Thymus (tissue), 11 donors: Measurements from ENCODE around the gene HOXA3. TPM values are rescaled to one million over a fixed set of nuclear protein-coding genes. Genes with fewer than 3 reads are reported as not detected.
A peak's percentile ranks its signal among the peaks of the same experiment; 100 is the strongest.

Experiments
- DNase-seq, 9 donors: peaks; one replicate each; pipeline ENCODE4 v3.0.0-alpha.2; 2013; ENCODE audit warnings: low spot score in 9 of 9, low read depth in 6 of 9, missing footprints in 1 of 9
- H3K27ac ChIP-seq, 2 donors: one replicate each; pipeline ENCODE4 v1.5.1; 2013; ENCODE audit warnings: control low read depth in 1 of 2, low read depth in 1 of 2, low read length in 1 of 2, mild to moderate bottlenecking in 1 of 2, moderate library complexity in 1 of 2
- H3K27me3 ChIP-seq, 2 donors: one replicate each; pipeline ENCODE4 v1.5.1; 2013; ENCODE audit warnings: low read length in 1 of 2; ENCODE audit not compliant: control insufficient read depth in 2 of 2, insufficient read depth in 1 of 2
- H3K36me3 ChIP-seq, 2 donors: one replicate each; pipeline ENCODE4 v1.5.1; 2013; ENCODE audit warnings: low read length in 1 of 2, mild to moderate bottlenecking in 1 of 2, moderate library complexity in 1 of 2; ENCODE audit not compliant: control insufficient read depth in 2 of 2, insufficient read depth in 2 of 2
- H3K4me1 ChIP-seq, 2 donors: one replicate each; pipeline ENCODE4 v1.5.1; 2013; ENCODE audit warnings: low read length in 2 of 2; ENCODE audit not compliant: control insufficient read depth in 2 of 2, insufficient read depth in 2 of 2
- H3K4me3 ChIP-seq, 2 donors: one replicate each; pipeline ENCODE4 v1.5.1; 2013; ENCODE audit warnings: low read length in 2 of 2, control low read depth in 1 of 2, mild to moderate bottlenecking in 1 of 2
- H3K9me3 ChIP-seq, 2 donors: one replicate each; pipeline ENCODE4 v1.5.1; 2013; ENCODE audit warnings: low read length in 1 of 2, mild to moderate bottlenecking in 1 of 2; ENCODE audit not compliant: control insufficient read depth in 2 of 2, insufficient read depth in 1 of 2
- WGBS: extraction: QIAGEN DNeasy Blood & Tissue Kit; methylation state at CpG from one replicate; pipeline ENCODE4 v1.1.7; 2013; 5-methylcytosine and 5-hydroxymethylcytosine counted together
- polyA plus RNA-seq: library from polyadenylated mRNA; stranded (reverse); fragments of 200-250 nt; gene quantifications from one replicate; pipeline ENCODE4 v1.2.3, GENCODE V29; 2013
- total RNA-seq: library from RNA; stranded (reverse); fragments of 120-200 nt; gene quantifications from one replicate; pipeline ENCODE4 v1.2.4, GENCODE V29; 2013
- donor health status: healthy.

The HOXA3 gene
- total and polyA plus RNA-seq, 2 donors: 0.80 to 5.5 TPM

DNA sequence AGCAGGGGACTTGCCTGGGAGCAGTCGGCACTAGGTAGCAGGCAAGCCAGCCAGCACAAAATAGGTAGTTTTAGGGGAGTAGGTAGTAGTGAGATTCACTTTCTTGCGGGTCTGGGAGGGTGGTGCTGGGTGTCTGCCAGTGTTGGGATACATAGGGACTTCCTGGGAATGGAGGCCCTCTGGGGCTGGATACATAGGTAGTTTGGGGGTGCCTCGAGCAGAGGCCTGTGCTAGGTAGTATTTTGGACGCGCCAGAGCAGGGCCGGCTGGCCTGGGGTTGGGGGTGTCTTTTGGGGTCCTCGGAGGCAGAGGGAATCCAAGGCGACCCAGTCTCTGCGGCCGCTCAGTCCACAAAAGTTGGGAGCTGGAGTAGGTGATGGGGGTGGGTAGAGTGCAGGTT lies 2.0 kb upstream of the HOXA3 start:
- peaks cover 26 to 59% of the 10 kb centered on the region in 2 donors for H3K4me1 ChIP-seq
- no peaks in the 10 kb centered on the region for H3K36me3 ChIP-seq
- H3K9me3 ChIP-seq: peaks cover 3 to 45% of the 10 kb centered on the region in 2 donors
- H3K27me3 ChIP-seq: peaks cover 94 to 100% of the 10 kb centered on the region in 2 donors
- H3K27ac ChIP-seq: no peak overlapping the region
- 87% methylated on average over 10 of the region's 10 CpGs for WGBS
- DNase-seq: no peak
- H3K4me3 ChIP-seq: no peak overlapping the region

DNA sequence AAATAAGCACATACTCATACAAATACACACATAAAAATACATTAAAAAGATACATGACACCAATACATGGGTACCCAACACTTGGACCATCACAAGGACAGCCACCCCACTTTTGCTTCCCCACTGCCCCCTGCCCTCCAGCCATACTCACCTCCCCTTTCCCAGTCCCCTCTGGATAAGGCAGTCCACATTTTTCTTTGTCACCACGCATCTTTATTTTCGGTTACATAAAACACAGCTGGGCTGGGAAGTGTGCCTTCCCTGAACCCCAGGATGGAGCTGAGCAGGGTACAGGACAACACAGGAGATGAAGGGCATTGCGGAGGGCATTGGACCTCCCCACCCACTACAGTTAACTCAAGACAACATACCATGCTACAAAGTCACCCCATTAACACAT lies 1.1 kb upstream of the HOXA3 start:
- peaks cover 26 to 59% of the 10 kb centered on the region in 2 donors for H3K4me1 ChIP-seq
- no peak overlapping the region for H3K4me3 ChIP-seq
- DNase-seq: no peak
- H3K9me3 ChIP-seq: peaks cover 3 to 48% of the 10 kb centered on the region in 2 donors
- H3K36me3 ChIP-seq: no peaks in the 10 kb centered on the region
- peaks cover 94 to 100% of the 10 kb centered on the region in 2 donors for H3K27me3 ChIP-seq
- WGBS: 94% methylated on average over 3 of the region's 3 CpGs
- no peak overlapping the region for H3K27ac ChIP-seq

DNA sequence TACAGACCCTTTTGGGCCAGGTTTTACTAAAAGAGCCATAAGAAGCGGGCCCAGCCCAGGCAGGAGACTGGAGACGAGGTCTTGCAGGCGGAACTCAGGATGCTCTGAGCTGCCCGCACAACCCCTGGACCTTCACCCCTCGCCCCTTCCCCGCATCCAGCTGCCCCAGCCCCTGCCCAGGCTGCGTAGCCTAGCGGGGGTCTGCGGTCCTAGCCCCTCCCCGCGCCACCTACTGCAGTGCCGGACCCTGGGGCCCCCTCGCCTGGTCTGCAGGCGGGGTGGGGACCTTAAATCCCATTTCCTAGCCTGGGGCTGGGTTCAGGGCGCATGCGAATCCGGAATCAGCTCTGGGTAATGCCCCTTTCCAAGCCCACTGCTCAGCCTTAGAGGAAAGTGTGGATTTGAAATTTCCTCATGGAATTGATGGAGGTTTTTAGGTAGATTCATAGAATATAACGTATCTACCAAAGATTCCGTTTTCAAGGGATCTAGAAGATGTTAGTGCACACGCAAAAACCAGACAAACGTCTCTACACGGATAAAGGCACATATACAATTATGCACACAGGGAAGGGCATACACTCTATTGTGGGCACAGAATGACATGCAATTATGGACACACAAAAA lies 546 bp upstream of the HOXA3 start:
- H3K27ac ChIP-seq: no peak overlapping the region
- no peaks in the 10 kb centered on the region for H3K36me3 ChIP-seq
- DNase-seq: no peak
- 51% methylated on average over 22 of the region's 22 CpGs for WGBS
- peaks cover 29 to 65% of the 10 kb centered on the region in 2 donors for H3K4me1 ChIP-seq
- no peak overlapping the region for H3K4me3 ChIP-seq
- H3K27me3 ChIP-seq: peaks cover 94 to 100% of the 10 kb centered on the region in 2 donors
- H3K9me3 ChIP-seq: peaks cover under 1 to 51% of the 10 kb centered on the region in 2 donors

DNA sequence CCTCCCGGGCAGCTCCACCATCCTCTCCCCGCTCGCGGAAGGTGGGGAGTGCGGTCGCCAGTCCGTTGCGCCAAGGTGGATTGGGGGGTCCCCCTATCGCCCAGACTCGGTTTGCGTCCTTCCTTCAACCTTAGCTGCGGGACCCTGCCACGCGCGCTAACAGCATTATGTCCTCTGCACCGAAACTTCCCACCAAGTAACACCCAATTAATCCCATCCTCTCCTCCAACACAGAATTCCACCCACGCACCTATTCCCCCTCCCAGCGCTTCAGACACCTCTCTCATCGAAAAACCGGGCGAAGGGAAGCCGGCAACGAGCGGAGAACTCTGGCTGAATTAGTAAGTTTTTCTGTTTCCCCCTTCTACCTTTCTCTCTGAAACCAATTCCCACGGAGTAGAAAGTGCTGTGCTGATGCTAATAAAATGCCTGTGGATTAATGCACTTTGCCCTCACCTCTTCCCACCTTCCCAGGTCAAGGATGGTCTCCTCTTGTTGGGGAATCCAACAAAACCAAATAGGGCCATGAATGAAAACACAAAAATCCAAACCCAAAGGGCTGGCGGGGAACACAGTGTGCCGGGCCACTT lies 947 bp downstream of the HOXA3 start:
- no peak for DNase-seq
- Histone ChIP-seq H3K9me3 (peaks cover 0 to 53% of the 10 kb centered on the region in 2 donors), H3K27me3 (peaks cover 91 to 100% of the 10 kb centered on the region in 2 donors), H3K27ac (no peak overlapping the region), H3K4me1 (peaks cover 24 to 57% of the 10 kb centered on the region in 2 donors), H3K4me3 (peak overlapping the region; percentile 26 to 38), H3K36me3 (no peaks in the 10 kb centered on the region)
- under 1% methylated on average over 27 of the region's 27 CpGs for WGBS

DNA sequence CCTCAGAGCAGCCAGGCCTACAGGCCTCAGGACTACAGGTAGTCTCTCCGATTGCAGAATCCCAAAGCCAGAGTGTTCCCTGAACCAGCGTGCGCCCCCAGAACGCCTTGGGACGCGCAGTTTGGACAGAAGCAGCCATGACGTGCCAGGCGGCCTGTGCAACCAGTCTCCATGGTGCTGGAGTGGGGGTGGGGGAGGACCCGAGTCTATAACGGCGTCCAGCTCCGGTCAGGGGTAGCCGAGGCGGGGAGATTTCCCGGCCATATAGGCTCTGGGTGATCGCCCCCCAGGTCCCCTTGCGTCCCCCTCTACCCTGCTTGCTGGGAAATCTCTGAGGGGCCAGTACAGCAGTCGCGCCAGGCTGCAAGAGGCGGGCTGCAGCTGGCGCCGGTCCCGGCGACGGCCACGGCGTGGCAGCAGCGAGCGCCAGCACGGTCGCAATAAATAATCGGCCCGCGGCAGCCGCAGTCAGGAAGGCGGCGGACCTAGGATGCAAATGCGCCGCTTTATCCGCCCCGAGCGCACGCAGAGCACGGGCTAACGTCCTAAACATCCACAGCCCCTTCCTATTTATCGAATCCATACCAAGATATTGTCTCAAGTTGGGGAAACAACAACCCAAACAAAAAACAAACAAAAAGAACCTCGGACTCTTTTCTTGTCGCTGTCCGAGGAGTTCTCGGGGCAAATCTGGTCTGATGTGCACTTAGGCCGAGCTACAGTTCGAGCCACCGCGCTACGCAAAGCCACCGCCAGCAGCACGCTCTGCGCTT lies 1.6 kb downstream of the HOXA3 start:
- no peak overlapping the region for H3K27ac ChIP-seq
- H3K4me1 ChIP-seq: peaks cover 24 to 51% of the 10 kb centered on the region in 2 donors
- peak overlapping the region; percentile 26 to 38 for H3K4me3 ChIP-seq
- peaks cover 0 to 51% of the 10 kb centered on the region in 2 donors for H3K9me3 ChIP-seq
- DNase-seq: peak in 3 of 9 donors; percentile 56 to 78 (median 70)
- H3K36me3 ChIP-seq: no peaks in the 10 kb centered on the region
- under 1% methylated on average over 58 of the region's 58 CpGs for WGBS
- peaks cover 86 to 100% of the 10 kb centered on the region in 2 donors for H3K27me3 ChIP-seq

DNA sequence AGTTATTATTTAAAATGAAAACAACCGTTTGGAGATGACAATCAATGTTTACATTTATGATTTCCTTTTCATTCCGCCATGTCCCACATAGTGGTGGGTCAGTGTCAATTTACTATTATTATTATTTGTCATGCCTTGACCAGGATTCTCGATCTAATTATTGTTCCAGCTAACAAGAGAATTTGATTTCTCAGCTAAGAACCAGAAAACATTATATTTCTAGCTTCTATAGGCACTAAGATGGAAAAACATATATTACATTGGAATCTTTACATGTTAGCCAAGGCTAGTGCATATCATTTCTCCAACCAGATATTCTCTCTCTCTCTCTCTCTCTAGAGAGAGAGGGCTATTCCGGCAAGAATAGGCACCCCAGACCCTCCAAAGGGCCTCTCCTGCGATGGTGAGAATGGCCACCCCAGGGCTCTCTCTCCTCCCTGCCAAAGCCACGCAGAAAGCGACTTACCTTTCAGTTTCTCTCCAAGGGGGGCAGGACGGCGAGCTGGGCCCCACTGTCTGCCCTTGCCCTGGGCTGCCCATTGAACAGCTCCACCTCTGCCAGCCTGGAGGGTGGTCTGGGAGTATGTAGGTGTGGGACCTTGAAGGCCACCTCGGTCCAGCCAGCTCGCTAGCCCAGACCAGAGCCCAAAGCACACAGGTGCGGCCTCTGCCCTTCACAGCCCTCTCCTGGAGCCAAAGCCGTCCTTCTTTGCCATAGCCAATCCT lies 2.4 kb downstream of the HOXA3 start:
- Histone ChIP-seq H3K36me3 (no peaks in the 10 kb centered on the region), H3K27me3 (peaks cover 81 to 100% of the 10 kb centered on the region in 2 donors), H3K27ac (no peak overlapping the region), H3K4me1 (peaks cover 18 to 43% of the 10 kb centered on the region in 2 donors), H3K9me3 (peaks cover 0 to 50% of the 10 kb centered on the region in 2 donors), H3K4me3 (peak overlapping the region; percentile 22 to 38)
- DNase-seq: no peak
- WGBS: 16% methylated on average over 13 of the region's 13 CpGs

DNA sequence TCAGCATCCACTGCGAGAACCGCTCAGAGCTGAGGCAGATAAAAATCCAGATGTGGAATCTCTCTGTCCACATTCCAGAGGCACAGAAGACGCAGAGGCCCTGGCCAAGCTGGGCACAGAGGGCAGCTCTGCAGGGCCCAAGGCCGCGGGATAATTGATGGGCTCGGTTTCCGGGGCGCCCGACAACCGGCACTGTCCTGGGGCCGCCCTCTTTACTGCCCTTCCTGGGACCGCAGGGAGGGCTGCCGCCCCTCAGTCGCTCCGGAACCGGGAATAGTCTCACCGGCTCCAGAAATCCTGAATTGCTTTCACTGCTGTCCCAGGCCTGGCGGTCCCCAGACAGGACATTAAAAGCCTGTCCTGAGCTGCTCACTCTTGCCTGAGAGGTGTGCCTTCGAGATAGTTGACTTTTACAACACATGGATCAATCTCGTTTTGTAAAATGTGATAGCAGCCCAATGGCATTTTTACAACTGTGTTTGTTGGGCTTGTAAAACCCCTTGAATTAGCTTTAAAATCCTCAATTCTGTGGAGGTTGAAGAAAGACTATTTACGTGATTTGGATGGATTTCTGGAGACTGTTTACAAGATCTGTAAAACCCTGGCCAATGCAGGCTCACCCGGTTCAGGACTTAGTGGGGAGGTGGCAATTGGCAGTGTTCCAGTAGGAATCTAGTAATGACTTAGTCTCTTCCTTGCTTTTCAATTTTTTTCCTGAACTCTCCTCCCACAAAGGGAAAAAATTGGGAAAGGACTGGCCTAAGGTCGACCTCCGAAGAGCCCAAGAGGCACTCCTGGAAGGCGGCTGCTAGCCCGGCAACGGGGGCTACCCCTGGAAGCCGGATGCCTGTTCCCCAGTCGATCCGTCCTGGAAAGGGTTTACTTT lies 3.4 kb downstream of the HOXA3 start:
- H3K36me3 ChIP-seq: no peaks in the 10 kb centered on the region
- WGBS: 25% methylated on average over 30 of the region's 30 CpGs
- H3K9me3 ChIP-seq: peaks cover 0 to 54% of the 10 kb centered on the region in 2 donors
- no peak overlapping the region for H3K27ac ChIP-seq
- no peak for DNase-seq
- H3K27me3 ChIP-seq: peaks cover 74 to 100% of the 10 kb centered on the region in 2 donors
- peaks cover 16 to 39% of the 10 kb centered on the region in 2 donors for H3K4me1 ChIP-seq
- H3K4me3 ChIP-seq: no peak overlapping the region

DNA sequence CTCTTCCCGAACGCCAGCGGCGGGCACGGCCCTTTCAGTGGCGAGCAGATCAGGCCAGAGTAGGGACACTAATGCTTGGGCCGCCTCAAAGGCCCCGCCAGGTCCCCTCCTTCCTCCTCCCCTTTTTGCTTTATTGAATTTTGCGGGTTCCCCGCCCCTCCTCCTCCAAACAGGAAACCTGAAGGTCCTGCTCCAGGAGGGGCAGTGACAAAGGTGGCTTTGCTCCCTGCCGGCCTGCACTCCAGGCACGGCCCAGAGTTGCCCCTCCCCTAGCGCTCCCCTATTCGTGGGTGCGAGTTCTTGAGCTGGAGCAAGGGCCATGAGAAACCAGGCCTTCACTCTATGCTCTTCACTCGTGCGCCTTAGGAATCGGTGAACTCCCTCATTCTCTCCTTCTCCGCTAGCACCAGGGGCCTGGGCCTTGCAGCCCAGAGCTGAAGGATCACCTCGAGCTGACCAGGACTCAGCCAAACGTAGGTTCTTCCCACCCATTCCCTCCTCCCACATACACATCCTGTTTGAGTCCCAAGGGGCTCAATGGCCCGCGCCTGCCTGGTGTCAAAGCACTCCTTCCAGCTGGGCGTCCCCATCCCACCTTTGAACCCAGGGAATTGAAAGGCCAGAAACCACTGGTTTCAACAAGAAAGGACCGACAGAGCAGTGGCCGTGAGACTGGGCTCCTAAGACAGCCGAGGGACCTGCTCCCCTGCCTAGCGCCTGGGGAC lies 4.2 kb downstream of the HOXA3 start:
- peaks cover 16 to 39% of the 10 kb centered on the region in 2 donors for H3K4me1 ChIP-seq
- no peak overlapping the region for H3K27ac ChIP-seq
- no peaks in the 10 kb centered on the region for H3K36me3 ChIP-seq
- DNase-seq: no peak
- WGBS: 9% methylated on average over 28 of the region's 28 CpGs
- H3K9me3 ChIP-seq: peaks cover 2 to 54% of the 10 kb centered on the region in 2 donors
- H3K4me3 ChIP-seq: peak overlapping the region in 1 of 2 donors; percentile 17
- peaks cover 66 to 100% of the 10 kb centered on the region in 2 donors for H3K27me3 ChIP-seq
